HuH-7 (cell line): ENCODE data around the gene CLUH.
"Not testable (repeated sequence)": the region's sequence is repeated elsewhere in the genome, so short reads cannot be mapped to it uniquely, and the experiment has no call there.

Experiments
- DNase-seq: peaks from one replicate; pipeline ENCODE4 v3.0.0; 2011; ENCODE audit warnings: low spot score

CLUH gene

GRCh38 chr17:2688351-2689342, 22.9 kb downstream of the CLUH start:
- DNase-seq: no peak

- no peak for DNase-seq
Measured at GRCh38 chr17:2687074-2687418, 24.5 kb downstream of the CLUH start.

- DNase-seq: no peak
Measured at GRCh38 chr17:2685696-2686095, 25.9 kb downstream of the CLUH start.

- no peak for DNase-seq
Measured at GRCh38 chr17:2684549-2684948, 27.0 kb downstream of the CLUH start.

- DNase-seq: no peak
Measured at GRCh38 chr17:2683912-2684311, 27.7 kb downstream of the CLUH start.

- DNase-seq: no peak
Measured at GRCh38 chr17:2682176-2682938, 29.2 kb downstream of the CLUH start.

- no peak for DNase-seq
Measured at GRCh38 chr17:2681650-2682049, 29.9 kb downstream of the CLUH start.

- no peak for DNase-seq
Measured at GRCh38 chr17:2680961-2681360, 30.6 kb downstream of the CLUH start.

- not testable (repeated sequence) for DNase-seq
Measured at GRCh38 chr17:2679247-2679646, 32.3 kb downstream of the CLUH start.

- no peak for DNase-seq
Measured at GRCh38 chr17:2672026-2672425, 39.5 kb downstream of the CLUH start.

GRCh38 chr17:2660410-2660809, 51.2 kb downstream of the CLUH start:
- not testable (repeated sequence) for DNase-seq

- DNase-seq: not testable (repeated sequence)
Measured at GRCh38 chr17:2659337-2659736, 52.2 kb downstream of the CLUH start.

- DNase-seq: no peak
Measured at GRCh38 chr17:2656283-2656682, 55.3 kb downstream of the CLUH start.

- no peak for DNase-seq
Measured at GRCh38 chr17:2655546-2655945, 56.0 kb downstream of the CLUH start.

GRCh38 chr17:2652911-2653310, 58.7 kb downstream of the CLUH start:
- not testable (repeated sequence) for DNase-seq

- DNase-seq: no peak
Measured at GRCh38 chr17:2649191-2649590, 62.4 kb downstream of the CLUH start.

GRCh38 chr17:2647957-2648356, 63.6 kb downstream of the CLUH start:
- DNase-seq: no peak

- DNase-seq: no peak
Measured at GRCh38 chr17:2644971-2645370, 66.6 kb downstream of the CLUH start.
